Superior temporal gyrus (tissue), 1 donor: ENCODE data around the gene MYLK.

Experiments
- DNase-seq: peaks from one replicate; pipeline ENCODE4 v3.0.0-alpha.2; 2016; ENCODE audit errors: extremely low spot score

MYLK gene

GRCh38 chr3:123831420-123831819 is 52.7 kb downstream of the MYLK start:
- DNase-seq: no peak

DNA sequence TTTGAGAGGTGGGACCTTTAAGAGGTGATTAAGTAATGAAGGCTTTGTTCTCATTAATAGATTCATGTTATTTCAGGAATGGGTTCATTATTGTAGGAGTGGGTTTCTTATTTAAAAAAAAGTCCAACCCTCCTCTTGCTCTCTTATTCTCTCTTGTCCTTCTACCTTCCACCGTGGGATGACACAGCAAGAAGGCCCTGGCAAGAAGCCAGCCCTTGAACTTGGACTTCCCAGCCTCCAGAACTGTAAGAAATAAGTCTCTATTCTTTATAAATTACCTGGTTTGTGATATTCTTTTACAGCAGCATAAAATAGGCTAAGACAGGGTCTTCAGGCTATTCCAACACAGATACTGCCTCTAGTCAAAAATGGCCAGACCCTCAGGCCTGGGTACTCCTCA is 62.2 kb downstream of the MYLK start:
- DNase-seq: no peak

DNA sequence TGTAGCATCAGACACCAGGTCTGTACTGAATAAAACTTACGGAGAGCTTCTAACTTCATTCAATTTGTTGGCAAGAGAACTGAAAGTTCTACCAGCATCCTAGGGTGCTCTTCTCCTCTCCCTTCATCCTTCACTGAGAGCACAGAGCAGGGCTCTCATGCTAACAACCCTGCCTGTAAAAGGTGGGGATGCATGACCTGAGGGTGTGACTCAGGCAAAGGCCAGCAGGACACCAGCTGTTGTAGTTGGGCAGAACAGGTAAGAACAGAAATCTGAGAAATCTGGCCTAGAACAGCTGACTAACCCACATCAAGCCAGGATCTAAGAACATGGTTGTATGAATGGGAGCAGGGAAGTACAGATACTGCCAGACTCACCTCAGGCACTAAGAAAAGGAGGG is 64.2 kb downstream of the MYLK start:
- no peak for DNase-seq

DNA sequence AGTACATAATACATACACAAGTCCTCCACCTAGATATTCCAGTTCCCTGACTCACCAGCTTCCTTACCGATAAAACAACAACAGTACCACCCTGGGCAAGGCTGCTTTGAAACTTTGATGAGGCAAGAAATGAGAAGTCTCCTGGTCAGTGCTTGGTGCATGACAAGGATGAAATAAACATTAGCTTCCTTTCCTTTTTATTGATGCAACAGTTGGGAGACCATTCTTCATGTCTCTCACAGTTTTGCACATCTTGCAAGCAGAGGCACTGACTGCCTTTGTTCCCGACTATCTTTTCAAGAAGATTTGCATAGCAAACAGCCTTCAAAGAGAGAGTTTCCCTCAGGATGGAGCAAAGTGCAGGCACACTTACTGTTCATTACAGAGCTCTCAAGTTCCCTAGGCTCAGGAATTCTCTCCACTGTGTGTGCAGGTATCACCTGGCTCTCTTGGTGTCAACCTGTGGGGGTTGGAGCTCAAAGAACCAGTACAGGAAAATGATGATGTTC is 65.2 kb downstream of the MYLK start:
- no peak for DNase-seq

DNA sequence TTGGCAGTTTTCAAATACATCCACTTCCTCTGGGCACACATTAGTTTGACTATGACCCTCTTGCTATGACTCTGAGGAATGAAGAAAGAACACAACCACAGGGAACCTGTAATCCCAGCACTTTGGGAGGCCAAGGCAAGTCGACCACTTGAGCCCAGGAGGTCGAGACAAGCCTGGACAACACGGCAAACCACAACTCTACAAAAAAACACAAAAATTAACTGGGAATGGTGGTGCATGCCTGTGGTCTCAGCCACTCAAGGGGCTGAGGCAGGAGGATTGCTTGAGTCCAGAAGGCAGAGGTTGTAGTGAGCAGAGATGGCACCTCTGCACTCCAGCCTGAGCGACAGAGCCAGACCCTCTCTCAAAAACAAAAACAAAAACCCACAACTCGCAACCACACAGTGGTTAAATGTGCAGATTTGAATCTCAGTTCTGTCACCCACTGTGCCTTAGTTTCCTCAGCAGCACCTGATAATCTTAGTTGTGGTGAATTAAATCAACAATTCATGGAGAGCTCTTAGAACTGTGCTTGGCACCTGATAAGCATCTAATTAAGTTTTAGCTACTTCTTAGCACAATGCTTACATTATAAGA is 65.7 kb downstream of the MYLK start:
- DNase-seq: no peak

DNA sequence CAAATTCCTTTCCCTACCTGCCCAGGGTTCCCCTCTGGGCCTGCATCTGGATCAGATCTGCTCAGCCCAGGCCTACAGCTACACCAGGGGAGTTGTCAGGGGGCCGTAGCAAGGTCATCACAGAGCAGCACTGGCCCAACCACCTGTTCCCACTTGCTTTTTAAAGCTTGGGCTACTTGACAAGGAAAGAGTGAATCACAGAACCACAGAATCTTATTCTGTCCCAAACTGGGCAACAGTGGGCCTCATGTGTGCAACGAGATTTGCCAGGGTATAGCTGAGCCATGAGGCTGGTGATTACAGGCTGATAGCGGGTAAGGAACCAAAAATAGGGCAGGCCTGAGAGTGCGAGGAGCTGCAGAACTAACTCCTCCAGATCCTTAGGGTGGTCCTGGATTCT is 66.7 kb downstream of the MYLK start:
- no peak for DNase-seq

GRCh38 chr3:123816673-123817207 is 67.4 kb downstream of the MYLK start:
- no peak for DNase-seq

DNA sequence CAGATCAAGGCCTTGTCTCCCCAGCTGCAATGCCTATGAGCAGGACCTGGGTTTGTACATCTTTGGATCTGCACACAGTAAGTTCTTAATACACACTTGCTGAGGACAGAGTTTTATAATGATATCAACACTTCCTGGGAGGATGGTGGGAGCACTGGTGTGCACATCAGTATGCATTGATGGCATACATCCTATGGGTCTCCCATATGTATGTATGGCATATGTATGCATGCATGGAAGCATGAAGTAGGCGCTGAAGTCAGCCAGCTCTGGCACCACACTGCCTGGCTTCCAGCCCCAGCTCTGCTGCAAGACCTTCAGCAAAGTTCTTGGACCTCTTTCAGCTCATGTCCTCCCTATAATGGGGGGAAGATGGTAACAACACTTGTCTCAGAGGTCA is 68.2 kb downstream of the MYLK start:
- DNase-seq: no peak

DNA sequence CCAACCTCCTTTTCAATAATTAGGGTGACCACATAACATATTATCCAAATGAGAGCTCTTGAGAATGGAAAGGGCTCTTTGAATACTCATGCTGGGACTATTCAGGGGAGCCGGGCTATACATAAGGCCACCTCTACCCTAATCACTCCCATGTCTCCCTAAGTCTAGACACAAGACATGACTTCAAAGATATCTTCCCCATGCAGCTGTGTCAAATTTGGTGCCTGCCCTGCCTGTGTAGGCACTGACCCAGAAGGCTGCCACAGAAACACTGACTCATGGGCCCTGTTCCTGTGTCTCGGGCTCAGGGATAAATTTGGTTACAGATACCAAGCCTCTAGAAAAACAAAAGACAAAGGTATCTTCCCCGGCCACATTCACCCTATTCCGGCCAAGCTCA is 70.3 kb downstream of the MYLK start:
- no peak for DNase-seq

GRCh38 chr3:123809597-123809996 is 74.5 kb downstream of the MYLK start:
- no peak for DNase-seq

GRCh38 chr3:123808812-123809211 is 75.3 kb downstream of the MYLK start:
- DNase-seq: no peak

DNA sequence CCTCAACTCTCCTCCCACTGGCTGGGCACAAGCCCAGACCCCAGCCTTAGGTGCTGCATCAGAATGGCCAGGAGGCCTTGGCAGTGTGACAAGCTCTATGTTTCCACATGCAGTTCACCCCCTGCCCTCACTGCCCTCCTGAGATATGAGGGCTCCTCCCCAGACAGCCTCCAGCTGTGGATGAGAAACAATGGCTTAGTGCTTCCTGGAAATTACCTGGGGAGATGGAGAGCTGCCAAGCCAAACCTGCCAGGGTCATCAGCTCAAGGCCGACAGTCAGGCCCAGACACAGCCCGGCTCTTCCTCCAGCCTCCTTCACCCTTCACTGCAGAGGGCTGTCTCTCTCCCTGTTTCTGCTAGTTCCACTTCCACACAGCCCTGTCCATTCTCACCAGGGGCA is 76.3 kb downstream of the MYLK start:
- DNase-seq: no peak

GRCh38 chr3:123805504-123805903 is 78.6 kb downstream of the MYLK start:
- no peak for DNase-seq

- DNase-seq: no peak
Observed at GRCh38 chr3:123805101-123805500, 79.0 kb downstream of the MYLK start.

DNA sequence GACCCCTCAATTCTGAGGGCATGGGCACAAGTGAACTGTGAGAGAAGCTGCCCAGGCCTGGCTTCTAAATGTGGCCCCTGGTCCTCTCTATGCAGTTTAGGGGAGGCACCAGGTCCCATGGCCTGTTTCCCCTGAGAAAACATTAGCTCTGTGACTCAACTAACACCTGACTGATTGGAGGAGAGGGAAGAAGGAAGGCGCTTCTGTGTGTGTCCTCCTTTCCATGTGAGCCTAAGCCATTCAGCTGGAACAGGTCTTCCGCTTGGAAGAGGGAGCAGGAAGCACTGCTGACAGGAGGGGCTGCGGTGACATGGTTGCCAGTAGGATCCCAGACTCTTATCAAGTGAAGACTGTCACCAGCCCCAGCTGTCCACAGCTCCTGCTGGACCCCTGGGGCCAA is 79.5 kb downstream of the MYLK start:
- DNase-seq: no peak

DNA sequence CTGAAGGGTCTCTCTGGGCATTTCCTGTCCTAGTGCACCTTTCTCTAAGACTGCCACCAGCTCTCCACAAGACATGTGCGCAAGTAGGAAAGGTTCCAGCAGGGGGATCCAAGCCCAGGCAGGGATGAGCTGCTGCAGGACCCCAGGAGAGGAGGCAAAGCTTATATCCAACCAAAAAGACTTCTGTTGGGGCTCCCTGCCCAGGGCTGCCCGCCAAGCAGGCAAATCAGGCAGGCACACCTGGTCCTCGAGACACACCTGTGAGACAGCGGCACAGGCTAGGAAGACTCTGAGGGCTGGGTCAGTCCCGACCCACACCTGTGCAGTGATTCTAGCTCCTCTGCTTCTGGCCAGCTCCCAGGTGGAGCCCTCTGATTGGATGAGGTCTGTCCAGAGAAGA is 80.6 kb downstream of the MYLK start:
- no peak for DNase-seq

DNA sequence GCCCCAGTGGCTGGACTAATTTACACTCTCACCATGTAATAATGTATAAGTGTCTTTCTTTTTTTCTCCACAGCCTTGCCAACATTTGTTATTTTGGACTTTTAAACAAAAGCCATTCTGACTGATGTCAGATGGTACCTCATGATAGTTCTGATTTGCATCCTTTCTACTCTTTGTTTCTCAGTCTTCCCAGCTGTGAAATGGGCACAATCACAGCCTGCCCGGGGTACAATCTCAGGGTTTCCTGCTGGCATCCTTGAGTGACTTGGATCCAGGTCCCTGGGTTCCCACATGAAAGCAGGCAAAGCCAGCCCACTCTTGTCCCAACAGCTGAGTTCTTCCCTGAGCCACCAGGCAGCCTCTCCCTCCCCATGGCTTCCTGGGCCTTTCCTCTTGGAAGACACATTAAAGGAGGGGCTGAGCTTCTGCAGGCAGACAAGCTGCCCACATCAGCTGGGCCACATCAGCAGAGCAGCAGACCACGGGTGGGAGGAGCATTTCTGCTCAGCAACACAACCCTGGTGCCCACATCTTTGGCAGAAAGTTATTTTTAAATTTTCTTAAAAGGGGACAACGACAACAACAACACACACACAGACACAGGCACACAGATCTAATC is 82.0 kb downstream of the MYLK start:
- no peak for DNase-seq

DNA sequence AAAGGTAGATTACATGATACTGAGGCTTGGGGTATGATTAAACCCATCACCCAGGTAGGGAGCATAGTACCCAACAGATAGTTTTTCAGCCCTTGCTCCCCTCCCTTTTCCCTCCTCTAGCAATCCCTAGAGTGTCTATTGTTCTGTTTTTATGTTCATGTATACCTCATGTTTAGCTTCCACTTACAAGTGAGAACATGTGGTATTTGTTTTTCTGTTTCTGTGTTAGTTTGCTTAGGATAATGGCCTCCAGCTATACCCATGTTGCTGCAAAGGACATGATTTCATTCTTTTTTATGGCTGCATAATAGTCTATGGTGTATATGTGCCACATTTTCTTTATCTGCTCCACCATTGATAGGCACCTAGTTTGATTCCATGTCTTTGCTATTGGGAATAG is 82.7 kb downstream of the MYLK start:
- no peak for DNase-seq

GRCh38 chr3:123800362-123800682 is 83.8 kb downstream of the MYLK start:
- no peak for DNase-seq

DNA sequence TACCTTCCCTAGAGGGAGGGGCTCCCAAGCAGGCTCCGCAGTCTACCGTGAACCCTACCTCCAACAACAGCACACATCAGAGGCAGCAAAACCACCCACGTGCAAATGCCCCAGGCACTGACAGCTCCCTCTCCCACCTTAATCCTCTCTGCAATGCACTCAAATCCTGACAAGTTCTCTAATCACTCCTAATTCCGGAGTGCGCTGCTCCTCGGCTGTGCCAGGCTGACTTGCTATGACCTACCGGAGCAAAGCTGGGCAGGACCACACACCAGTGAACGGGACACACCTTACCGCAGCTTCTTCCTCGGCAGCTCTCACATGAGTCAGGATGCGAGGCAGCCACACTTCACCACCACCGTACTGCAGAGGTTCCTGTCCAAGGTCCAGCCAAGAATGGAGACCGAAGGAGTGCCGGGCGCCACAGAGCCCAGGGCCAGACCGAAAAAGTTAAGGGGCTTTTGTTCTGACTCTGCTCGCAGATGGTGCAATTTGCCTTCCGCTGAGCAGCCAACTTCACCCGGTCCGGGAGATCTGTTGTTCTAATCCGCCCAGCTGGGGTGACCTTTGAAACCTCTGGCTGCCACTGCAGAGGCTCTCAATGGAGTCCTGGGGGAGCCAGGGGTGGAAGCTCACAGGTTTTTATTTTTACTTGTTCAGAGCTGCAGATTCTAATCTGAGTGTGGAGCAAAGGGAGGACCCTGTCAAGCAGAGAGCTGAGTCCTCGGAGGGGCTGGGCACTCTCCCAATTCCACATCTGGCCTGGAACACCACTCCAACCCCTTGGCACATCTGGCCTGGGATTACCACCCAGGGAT is 84.4 kb downstream of the MYLK start:
- no peak for DNase-seq

DNA sequence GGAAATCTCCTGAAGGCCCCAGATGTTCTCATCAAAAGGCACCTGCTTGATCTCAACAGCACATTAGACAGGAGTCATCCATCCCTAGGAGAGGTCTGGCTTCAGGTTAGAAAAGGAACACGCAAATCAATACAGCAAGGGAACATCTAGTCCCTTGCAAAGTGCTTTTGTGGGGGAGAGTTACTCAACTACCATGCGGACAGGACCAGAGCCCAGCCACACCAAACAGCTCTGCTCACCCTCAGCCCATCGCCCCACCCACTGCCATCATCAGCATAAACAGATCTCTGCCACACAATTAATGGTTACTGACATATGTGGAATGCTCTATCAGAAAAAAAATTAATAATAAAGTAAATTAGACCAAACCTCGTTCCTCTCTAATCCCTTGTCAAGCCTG is 85.6 kb downstream of the MYLK start:
- no peak for DNase-seq

DNA sequence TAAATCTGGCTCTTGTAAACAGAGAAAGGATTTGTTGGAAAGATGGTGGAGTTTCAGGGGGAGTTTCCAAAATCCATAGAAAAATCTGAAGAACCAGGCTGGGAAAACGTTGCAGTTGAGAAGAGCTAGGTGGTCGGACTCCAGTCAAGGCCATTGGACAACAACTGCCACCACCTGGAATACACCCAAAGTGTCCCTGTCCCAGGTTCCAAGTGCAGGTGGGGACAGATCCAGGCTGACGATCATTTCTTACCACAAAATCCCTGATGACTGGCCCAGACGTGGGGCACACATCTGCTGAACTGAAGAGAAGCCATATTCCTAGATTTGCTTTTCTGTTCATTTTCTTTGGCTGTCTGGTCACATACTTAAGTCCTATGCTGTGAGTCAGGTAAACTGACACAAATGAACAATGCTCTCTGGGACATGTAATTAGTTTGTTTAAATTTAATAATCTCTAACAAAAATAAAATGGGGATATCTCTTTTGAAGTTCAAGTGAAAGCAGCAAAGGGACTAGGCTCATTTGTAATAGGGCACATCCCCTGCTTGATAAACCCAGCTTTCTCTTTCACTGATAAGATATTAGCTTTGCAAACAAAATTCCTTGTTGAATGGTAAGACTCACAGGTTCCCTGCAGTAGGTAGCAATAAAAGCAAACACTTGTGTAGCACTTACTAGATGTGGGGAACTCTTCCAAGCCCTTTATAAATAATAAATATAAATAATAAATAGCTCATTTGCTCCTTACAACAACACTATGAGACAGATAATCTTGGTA is 88.5 kb downstream of the MYLK start:
- DNase-seq: no peak
